ENCODE results near the gene HRH1. TPM values are rescaled to one million over a fixed set of nuclear protein-coding genes. Genes with fewer than 3 reads are reported as not detected.
A peak's percentile ranks its signal among the peaks of the same experiment; 100 is the strongest.

Gene HRH1
- total RNA-seq, 1 donor from 2014 or later, result 0.19 TPM

DNA sequence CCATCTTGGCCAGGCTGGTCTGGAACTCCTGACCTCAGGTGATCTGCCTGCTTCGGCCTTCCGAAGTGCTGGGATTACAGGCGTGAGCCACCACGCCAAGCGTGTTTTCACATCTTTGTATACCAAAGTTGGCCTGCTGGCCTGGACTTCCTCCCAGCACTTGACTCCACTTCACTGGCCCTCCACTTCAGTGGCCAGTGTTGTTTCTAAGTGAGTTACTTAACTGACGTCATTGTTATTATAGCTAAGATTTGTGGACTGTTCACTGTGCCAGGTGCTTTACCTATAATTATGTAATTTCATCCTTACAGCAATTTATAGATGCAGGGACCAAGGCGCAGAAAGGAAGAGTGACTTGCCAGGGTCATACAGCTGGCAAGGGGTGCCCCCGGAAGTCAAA, 52.0 kb downstream of the HRH1 start:
- H3K4me1 ChIP-seq, result no peaks in the 10 kb centered on the region
- peaks cover 6% of the 10 kb centered on the region for H3K4me1 Mint-ChIP-seq

DNA sequence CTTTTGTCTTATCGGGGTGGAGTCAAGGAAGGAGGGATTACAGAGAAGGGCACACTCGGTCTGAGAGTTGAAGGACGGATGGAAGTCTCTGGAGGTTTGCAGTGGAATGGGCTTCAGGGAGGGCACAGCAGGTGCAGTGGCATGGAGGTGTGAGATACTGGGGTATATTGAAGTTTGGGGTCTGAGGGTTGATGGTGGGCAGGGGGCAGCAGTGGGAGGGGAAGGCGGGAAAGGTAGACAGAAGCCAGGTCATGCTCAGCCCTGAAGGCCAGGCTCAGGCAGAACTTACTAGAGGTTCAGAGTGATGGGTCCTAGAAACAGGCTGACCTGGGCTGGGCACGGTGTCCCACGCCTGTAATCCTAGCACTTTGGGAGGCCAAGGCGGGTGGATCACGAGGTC, 52.7 kb downstream of the HRH1 start:
- H3K27me3 Mint-ChIP-seq (ENCODE audit: insufficient read depth, low read depth), result peaks cover 12% of the 10 kb centered on the region
- Histone ChIP-seq H3K27me3 (no peaks in the 10 kb centered on the region), H3K79me2 (ENCODE audit: low read depth) (no peaks in the 10 kb centered on the region), H3K9me3 (ENCODE audit: low read depth) (no peaks in the 10 kb centered on the region), H3F3A (ENCODE audit: low read depth) (no peaks in the 10 kb centered on the region), H3K27ac (no peak overlapping the region), H3K4me2 (no peak overlapping the region), H3K4me3 (no peak overlapping the region), H3K9ac (no peak overlapping the region), H3K36me3 (no peaks in the 10 kb centered on the region), H4K20me1 (ENCODE audit: low read depth) (no peaks in the 10 kb centered on the region), H2AFZ (replicated peaks) (no peak overlapping the region), H3K4me1 (no peaks in the 10 kb centered on the region)
- H3K4me3 Mint-ChIP-seq, result no peak overlapping the region
- no peaks in the 10 kb centered on the region for H3K4me1 Mint-ChIP-seq
- H3K9me3 Mint-ChIP-seq, result no peaks in the 10 kb centered on the region
- DNase-seq (ENCODE audit: low spot score), result no peak
- TF ChIP-seq, protein P1, sequence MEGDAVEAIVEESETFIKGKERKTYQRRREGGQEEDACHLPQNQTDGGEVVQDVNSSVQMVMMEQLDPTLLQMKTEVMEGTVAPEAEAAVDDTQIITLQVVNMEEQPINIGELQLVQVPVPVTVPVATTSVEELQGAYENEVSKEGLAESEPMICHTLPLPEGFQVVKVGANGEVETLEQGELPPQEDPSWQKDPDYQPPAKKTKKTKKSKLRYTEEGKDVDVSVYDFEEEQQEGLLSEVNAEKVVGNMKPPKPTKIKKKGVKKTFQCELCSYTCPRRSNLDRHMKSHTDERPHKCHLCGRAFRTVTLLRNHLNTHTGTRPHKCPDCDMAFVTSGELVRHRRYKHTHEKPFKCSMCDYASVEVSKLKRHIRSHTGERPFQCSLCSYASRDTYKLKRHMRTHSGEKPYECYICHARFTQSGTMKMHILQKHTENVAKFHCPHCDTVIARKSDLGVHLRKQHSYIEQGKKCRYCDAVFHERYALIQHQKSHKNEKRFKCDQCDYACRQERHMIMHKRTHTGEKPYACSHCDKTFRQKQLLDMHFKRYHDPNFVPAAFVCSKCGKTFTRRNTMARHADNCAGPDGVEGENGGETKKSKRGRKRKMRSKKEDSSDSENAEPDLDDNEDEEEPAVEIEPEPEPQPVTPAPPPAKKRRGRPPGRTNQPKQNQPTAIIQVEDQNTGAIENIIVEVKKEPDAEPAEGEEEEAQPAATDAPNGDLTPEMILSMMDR (IDR thresholded peaks at IDR 0.05), result no peak
- TF ChIP-seq EZH2 (IDR thresholded peaks at IDR 0.05), result no peak
- no peak for TF ChIP-seq EZH2phosphoT487 (IDR thresholded peaks at IDR 0.05)
- no peaks in the 10 kb centered on the region for H3K36me3 Mint-ChIP-seq
- no peak overlapping the region for H3K27ac Mint-ChIP-seq

More for the DNA sequence above, 52.0 kb downstream of the HRH1 start:
- peaks cover 13% of the 10 kb centered on the region for H3K27me3 Mint-ChIP-seq (ENCODE audit: insufficient read depth, low read depth)
- no peak for DNase-seq (ENCODE audit: low spot score)
- Histone ChIP-seq H3K9ac (no peak overlapping the region), H3K36me3 (no peaks in the 10 kb centered on the region), H3K27me3 (no peaks in the 10 kb centered on the region), H3K4me2 (no peak overlapping the region), H3F3A (ENCODE audit: low read depth) (no peaks in the 10 kb centered on the region), H3K79me2 (ENCODE audit: low read depth) (no peaks in the 10 kb centered on the region), H3K27ac (no peak overlapping the region), H3K9me3 (ENCODE audit: low read depth) (no peaks in the 10 kb centered on the region), H3K4me3 (no peak overlapping the region), H4K20me1 (ENCODE audit: low read depth) (no peaks in the 10 kb centered on the region), H2AFZ (replicated peaks) (no peak overlapping the region)
- no peak overlapping the region for H3K4me3 Mint-ChIP-seq
- no peaks in the 10 kb centered on the region for H3K36me3 Mint-ChIP-seq
- no peaks in the 10 kb centered on the region for H3K9me3 Mint-ChIP-seq
- TF ChIP-seq EZH2phosphoT487 (IDR thresholded peaks at IDR 0.05), result no peak
- no peak for TF ChIP-seq EZH2 (IDR thresholded peaks at IDR 0.05)
- TF ChIP-seq, protein P1 (IDR thresholded peaks at IDR 0.05), result no peak
- H3K27ac Mint-ChIP-seq, result no peak overlapping the region

DNA sequence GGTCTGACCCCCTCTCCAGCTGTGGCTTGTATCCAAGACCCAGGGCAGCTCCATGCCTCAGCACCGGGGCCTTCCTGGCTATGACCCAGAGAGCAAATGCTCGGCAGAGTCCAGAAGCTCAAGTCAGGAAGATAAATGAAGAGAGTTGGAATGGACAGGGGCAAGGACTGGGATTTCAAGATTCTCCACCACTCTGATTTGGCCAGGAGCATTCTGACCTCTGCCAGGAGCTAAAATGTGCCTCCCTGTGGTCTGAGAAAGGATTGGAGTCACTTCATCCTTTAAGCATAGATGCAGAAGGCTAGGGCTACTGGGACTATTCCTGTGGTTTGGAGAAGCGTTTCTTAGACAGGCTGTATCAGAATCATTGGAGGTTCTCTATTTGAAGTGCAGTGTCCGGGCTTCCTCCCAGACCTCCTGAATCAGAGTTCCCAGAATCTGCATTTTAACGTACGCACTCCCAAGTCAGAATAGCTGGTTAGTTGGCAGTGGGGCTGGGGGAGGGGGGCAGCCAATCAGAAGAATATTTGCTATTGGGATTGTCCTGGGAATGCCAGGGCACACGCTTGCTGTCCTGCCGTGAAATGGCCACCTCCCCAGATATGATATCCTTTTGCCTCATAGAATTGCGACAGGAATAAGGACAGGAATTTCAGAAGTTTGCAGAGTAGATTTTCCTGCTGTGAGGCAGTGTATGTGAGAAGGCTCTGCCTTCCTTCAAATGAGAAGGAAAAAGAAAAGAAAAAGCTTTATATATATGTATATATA, 57.4 kb downstream of the HRH1 start:
- Histone ChIP-seq H3F3A (ENCODE audit: low read depth) (no peaks in the 10 kb centered on the region), H3K4me2 (no peak overlapping the region), H2AFZ (replicated peaks) (no peak overlapping the region), H3K4me1 (no peaks in the 10 kb centered on the region), H3K36me3 (no peaks in the 10 kb centered on the region), H4K20me1 (ENCODE audit: low read depth) (no peaks in the 10 kb centered on the region), H3K79me2 (ENCODE audit: low read depth) (no peaks in the 10 kb centered on the region), H3K4me3 (no peak overlapping the region), H3K9me3 (ENCODE audit: low read depth) (no peaks in the 10 kb centered on the region), H3K27ac (no peak overlapping the region), H3K9ac (no peak overlapping the region), H3K27me3 (no peaks in the 10 kb centered on the region)
- Mint-ChIP-seq H3K27ac (no peak overlapping the region), H3K27me3 (ENCODE audit: insufficient read depth, low read depth) (no peaks in the 10 kb centered on the region), H3K4me1 (no peaks in the 10 kb centered on the region), H3K9me3 (no peaks in the 10 kb centered on the region), H3K4me3 (no peak overlapping the region), H3K36me3 (no peaks in the 10 kb centered on the region)
- DNase-seq (ENCODE audit: low spot score), result peak; percentile 13
- TF ChIP-seq EZH2 (IDR thresholded peaks at IDR 0.05) (no peak), EZH2phosphoT487 (IDR thresholded peaks at IDR 0.05) (no peak)
- TF ChIP-seq, protein P1 (IDR thresholded peaks at IDR 0.05), result no peak
